OCI-LY3 (cell line): ENCODE results near the gene PTPRM.

Experiments
- H2AFZ ChIP-seq: fragments of 200-600, 300-600 bp; shearing (Covaris generic); 2 replicates; pipeline ENCODE4 v1.6.0; 2014; ENCODE audit warnings: antibody characterized with exemption, low read depth, low read length
- H3K27ac ChIP-seq: fragments of 200-600, 300-600 bp; sonication (generic); 2 replicates; pipeline ENCODE4 v1.5.1; 2014; ENCODE audit warnings: mild to moderate bottlenecking, low read length, moderate library complexity, mixed read lengths
- H3K27me3 ChIP-seq: fragments of 200-600, 300-600 bp; sonication (generic); 2 replicates; pipeline ENCODE4 v1.6.1; 2014; ENCODE audit warnings: low read depth, low read length, mixed read lengths
- H3K36me3 ChIP-seq: fragments of 200-600, 300-600 bp; sonication (generic); replicated peaks from 2 replicates; pipeline ENCODE3; 2014; ENCODE audit warnings: low read depth, low read length, mixed read lengths
- H3K4me1 ChIP-seq: fragments of 300-600, 200-600 bp; sonication (generic); 2 replicates; pipeline ENCODE4 v1.6.1; 2014; ENCODE audit warnings: low read length, mixed read lengths
- H3K4me2 ChIP-seq: fragments of 200-600, 300-600 bp; sonication (generic); 2 replicates; pipeline ENCODE4 v1.6.1; 2014; ENCODE audit warnings: low read length, mixed read lengths
- H3K4me3 ChIP-seq: fragments of 300-600, 200-600 bp; sonication (generic); 2 replicates; pipeline ENCODE4 v1.5.1; 2014; ENCODE audit warnings: antibody characterized with exemption, mild to moderate bottlenecking, low read length, moderate library complexity
- H3K79me2 ChIP-seq: fragments of 300-600, 200-600 bp; shearing (Covaris generic); 2 replicates; pipeline ENCODE4 v1.6.1; 2014; ENCODE audit warnings: mild to moderate bottlenecking, low read length, mixed read lengths
- H3K9ac ChIP-seq: fragments of 300-600, 200-600 bp; shearing (Covaris generic); 2 replicates; pipeline ENCODE4 v1.6.0; 2014; ENCODE audit warnings: mild to moderate bottlenecking, low read length, moderate library complexity
- H3K9me3 ChIP-seq: fragments of 200-600, 300-600 bp; shearing (Covaris generic); 2 replicates; pipeline ENCODE4 v1.6.1; 2014; ENCODE audit warnings: low read length, mixed read lengths; ENCODE audit not compliant: insufficient read depth
- H4K20me1 ChIP-seq: fragments of 200-600, 300-600 bp; sonication (generic); 2 replicates; pipeline ENCODE4 v1.6.1; 2016; ENCODE audit warnings: low read length, mixed read lengths; ENCODE audit not compliant: insufficient read depth
- EZH2phosphoT487 ChIP-seq: fragments of 200-600 bp; shearing (Covaris generic); IDR thresholded peaks from 2 replicates; pipeline ENCODE4 v1.6.1; 2018; ENCODE audit warnings: antibody characterized with exemption, mixed run types, low read depth
- TF ChIP-seq, protein P1 (sequence below): fragments of 200-600, 300-600 bp; sonication (generic); IDR thresholded peaks from 2 replicates; pipeline ENCODE4 v1.5.1; 2014; ENCODE audit warnings: antibody characterized with exemption, low read length, low read depth

PTPRM gene

DNA sequence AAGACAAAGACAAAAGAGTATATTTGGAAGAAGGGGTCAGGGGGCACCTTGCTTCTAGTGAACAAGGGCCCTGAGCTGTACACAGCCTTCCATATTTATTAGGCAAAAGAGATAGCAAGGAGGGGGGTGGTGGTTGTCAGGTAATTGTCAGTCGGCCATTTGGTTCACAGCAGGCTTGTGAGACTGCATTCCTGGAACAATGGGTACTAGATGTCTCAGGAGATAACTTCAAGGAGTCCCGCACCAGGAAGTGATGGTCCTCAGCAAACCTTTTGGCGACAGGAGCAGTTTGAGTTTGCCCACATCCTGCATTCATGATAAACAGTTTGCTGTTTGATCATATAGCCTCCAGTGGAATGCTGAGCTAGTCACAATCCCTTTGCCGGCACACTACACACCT lies 665.7 kb downstream of the PTPRM start:
- no peaks in the 10 kb centered on the region for H3K9me3 ChIP-seq
- H2AFZ ChIP-seq: no peak overlapping the region
- no peak overlapping the region for H3K4me3 ChIP-seq
- TF ChIP-seq, protein P1, sequence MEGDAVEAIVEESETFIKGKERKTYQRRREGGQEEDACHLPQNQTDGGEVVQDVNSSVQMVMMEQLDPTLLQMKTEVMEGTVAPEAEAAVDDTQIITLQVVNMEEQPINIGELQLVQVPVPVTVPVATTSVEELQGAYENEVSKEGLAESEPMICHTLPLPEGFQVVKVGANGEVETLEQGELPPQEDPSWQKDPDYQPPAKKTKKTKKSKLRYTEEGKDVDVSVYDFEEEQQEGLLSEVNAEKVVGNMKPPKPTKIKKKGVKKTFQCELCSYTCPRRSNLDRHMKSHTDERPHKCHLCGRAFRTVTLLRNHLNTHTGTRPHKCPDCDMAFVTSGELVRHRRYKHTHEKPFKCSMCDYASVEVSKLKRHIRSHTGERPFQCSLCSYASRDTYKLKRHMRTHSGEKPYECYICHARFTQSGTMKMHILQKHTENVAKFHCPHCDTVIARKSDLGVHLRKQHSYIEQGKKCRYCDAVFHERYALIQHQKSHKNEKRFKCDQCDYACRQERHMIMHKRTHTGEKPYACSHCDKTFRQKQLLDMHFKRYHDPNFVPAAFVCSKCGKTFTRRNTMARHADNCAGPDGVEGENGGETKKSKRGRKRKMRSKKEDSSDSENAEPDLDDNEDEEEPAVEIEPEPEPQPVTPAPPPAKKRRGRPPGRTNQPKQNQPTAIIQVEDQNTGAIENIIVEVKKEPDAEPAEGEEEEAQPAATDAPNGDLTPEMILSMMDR: no peak
- TF ChIP-seq EZH2phosphoT487: no peak
- no peaks in the 10 kb centered on the region for H3K27me3 ChIP-seq
- H3K36me3 ChIP-seq: no peaks in the 10 kb centered on the region
- H3K4me1 ChIP-seq: no peaks in the 10 kb centered on the region
- H3K9ac ChIP-seq: no peak overlapping the region
- no peak overlapping the region for H3K4me2 ChIP-seq
- H4K20me1 ChIP-seq: no peaks in the 10 kb centered on the region
- H3K79me2 ChIP-seq: no peaks in the 10 kb centered on the region
- H3K27ac ChIP-seq: no peak overlapping the region

DNA sequence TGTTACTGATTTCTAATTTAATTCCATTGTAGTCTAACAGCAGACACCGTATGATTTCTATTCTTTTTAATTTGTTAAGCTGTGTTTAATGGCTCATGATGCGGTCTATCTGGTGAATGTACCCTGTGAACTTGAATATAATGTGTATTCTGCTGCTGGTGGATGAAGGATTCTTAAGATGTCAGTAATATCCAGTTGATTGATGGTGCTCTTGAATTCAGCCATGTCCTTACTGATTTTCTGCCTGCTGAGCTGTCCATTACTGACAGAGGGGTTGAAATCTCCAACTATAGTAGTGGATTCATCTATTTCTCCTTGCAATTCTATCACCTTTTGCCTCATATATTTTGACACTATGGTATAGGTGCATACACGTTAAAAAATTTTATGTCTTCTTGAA lies 668.8 kb downstream of the PTPRM start:
- H3K4me1 ChIP-seq: no peaks in the 10 kb centered on the region
- no peak overlapping the region for H3K4me2 ChIP-seq
- H3K27ac ChIP-seq: no peak overlapping the region
- H3K36me3 ChIP-seq: no peaks in the 10 kb centered on the region
- no peak overlapping the region for H2AFZ ChIP-seq
- TF ChIP-seq EZH2phosphoT487: no peak
- TF ChIP-seq, protein P1: no peak
- H3K4me3 ChIP-seq: no peak overlapping the region
- no peaks in the 10 kb centered on the region for H4K20me1 ChIP-seq
- no peak overlapping the region for H3K9ac ChIP-seq
- H3K79me2 ChIP-seq: no peaks in the 10 kb centered on the region
- H3K27me3 ChIP-seq: no peaks in the 10 kb centered on the region
- no peaks in the 10 kb centered on the region for H3K9me3 ChIP-seq

- TF ChIP-seq, protein P1: no peak
- no peak for TF ChIP-seq EZH2phosphoT487
- Histone ChIP-seq H4K20me1 (no peaks in the 10 kb centered on the region), H3K27me3 (peaks cover 17% of the 10 kb centered on the region; the same call in 1 of the 2 replicates), H3K79me2 (no peaks in the 10 kb centered on the region), H3K36me3 (no peaks in the 10 kb centered on the region), H3K27ac (no peak overlapping the region), H3K4me1 (no peaks in the 10 kb centered on the region), H3K4me2 (no peak overlapping the region), H2AFZ (no peak overlapping the region), H3K9ac (no peak overlapping the region), H3K4me3 (no peak overlapping the region), H3K9me3 (no peaks in the 10 kb centered on the region)
Observed at GRCh38 chr18:8238507-8238906, 671.4 kb downstream of the PTPRM start.

- Histone ChIP-seq H3K4me1 (no peaks in the 10 kb centered on the region), H3K79me2 (no peaks in the 10 kb centered on the region), H3K4me3 (no peak overlapping the region), H2AFZ (no peak overlapping the region), H3K36me3 (no peaks in the 10 kb centered on the region), H3K9me3 (no peaks in the 10 kb centered on the region), H3K4me2 (no peak overlapping the region), H3K9ac (no peak overlapping the region), H3K27ac (no peak overlapping the region), H3K27me3 (peaks cover 18% of the 10 kb centered on the region; the same call in 1 of the 2 replicates), H4K20me1 (no peaks in the 10 kb centered on the region)
- TF ChIP-seq, protein P1: no peak
- TF ChIP-seq EZH2phosphoT487: no peak
Observed at GRCh38 chr18:8241731-8242130, 674.6 kb downstream of the PTPRM start.
